Neural progenitor cell (in vitro differentiated cells): Measurements from ENCODE around the gene ITGA4. TPM values are rescaled to one million over a fixed set of nuclear protein-coding genes. Genes with fewer than 3 reads are reported as not detected.

Source experiments
- DNase-seq: peaks from one replicate; pipeline ENCODE4 v3.0.0-alpha.2; 2016; ENCODE audit warnings: low spot score
- H2AFZ ChIP-seq: fragments of 200-600 bp; sonication (generic); replicated peaks from 2 replicates; pipeline ENCODE4 v1.6.1; 2016; ENCODE audit warnings: antibody characterized with exemption
- H3F3A ChIP-seq: fragments of 200-600 bp; sonication (generic); 2 replicates; pipeline ENCODE4 v1.6.1; 2016; ENCODE audit warnings: antibody characterized with exemption, low read depth
- H3K27ac ChIP-seq: fragments of 200-600 bp; sonication (generic); 2 replicates; pipeline ENCODE4 v1.5.1; 2016; ENCODE audit warnings: mild to moderate bottlenecking
- H3K27me3 ChIP-seq: fragments of 200-600 bp; sonication (generic); 2 replicates; pipeline ENCODE4 v1.6.1; 2016; ENCODE audit warnings: mild to moderate bottlenecking, moderate library complexity
- H3K36me3 ChIP-seq: fragments of 200-600 bp; sonication (generic); 2 replicates; pipeline ENCODE4 v1.5.1; 2016
- H3K4me1 ChIP-seq: fragments of 200-600 bp; sonication (generic); 2 replicates; pipeline ENCODE4 v1.6.1; 2016; ENCODE audit warnings: mixed run types
- H3K4me2 ChIP-seq: fragments of 200-600 bp; sonication (generic); 2 replicates; pipeline ENCODE4 v1.6.1; 2016
- H3K4me3 ChIP-seq: fragments of 200-600 bp; sonication (generic); 2 replicates; pipeline ENCODE4 v1.5.1; 2016
- H3K79me2 ChIP-seq: fragments of 200-600 bp; sonication (generic); 2 replicates; pipeline ENCODE4 v1.6.1; 2016; ENCODE audit warnings: low read depth
- H3K9ac ChIP-seq: fragments of 200-600 bp; sonication (generic); 2 replicates; pipeline ENCODE4 v1.6.1; 2016
- H3K9me3 ChIP-seq: fragments of 200-600 bp; sonication (generic); 2 replicates; pipeline ENCODE4 v1.5.1; 2016; ENCODE audit warnings: low read depth
- H4K20me1 ChIP-seq: fragments of 200-600 bp; sonication (generic); 2 replicates; pipeline ENCODE4 v1.6.1; 2016; ENCODE audit warnings: low read depth
- H3K27ac Mint-ChIP-seq: 3 replicates; pipeline ENCODE4 v1.8.0; 2021; ENCODE audit warnings: mixed read lengths
- H3K27me3 Mint-ChIP-seq: 2 replicates; pipeline ENCODE4 v1.8.0; 2022; ENCODE audit warnings: low read depth, mild to moderate bottlenecking, inconsistent platforms, moderate library complexity, mixed read lengths; ENCODE audit not compliant: insufficient read depth
- H3K36me3 Mint-ChIP-seq: 3 replicates; pipeline ENCODE4 v1.8.0; 2021; ENCODE audit warnings: mixed read lengths
- H3K4me1 Mint-ChIP-seq: 3 replicates; pipeline ENCODE4 v1.8.0; 2021; ENCODE audit warnings: mixed read lengths
- H3K4me3 Mint-ChIP-seq: 3 replicates; pipeline ENCODE4 v1.8.0; 2021; ENCODE audit warnings: mild to moderate bottlenecking, moderate library complexity, mixed read lengths
- H3K9me3 Mint-ChIP-seq: 3 replicates; pipeline ENCODE4 v1.8.0; 2020; ENCODE audit warnings: mixed read lengths
- CTCF ChIP-seq: fragments of 200-600 bp; sonication (generic); IDR thresholded peaks from 2 replicates; pipeline ENCODE4 v1.5.1; 2017; ENCODE audit warnings: antibody characterized with exemption, mild to moderate bottlenecking
- EZH2 ChIP-seq: fragments of 200-600 bp; sonication (generic); IDR thresholded peaks from 2 replicates; pipeline ENCODE4 v1.6.1; 2017; ENCODE audit warnings: antibody characterized with exemption, mild to moderate bottlenecking, moderate library complexity
- EZH2phosphoT487 ChIP-seq: fragments of 200-600 bp; sonication (generic); IDR thresholded peaks from 2 replicates; pipeline ENCODE4 v1.6.1; 2017; ENCODE audit warnings: antibody characterized with exemption
- total RNA-seq: library from RNA; depleted of rRNA; stranded (reverse); fragments of >200 nt; gene quantifications from 2 replicates; pipeline ENCODE4 v1.2.3, GENCODE V29; 2015; ENCODE audit warnings: low replicate concordance

ITGA4 gene
- total RNA-seq, 1 donor from 2014 or later, result 10.2 TPM

DNA sequence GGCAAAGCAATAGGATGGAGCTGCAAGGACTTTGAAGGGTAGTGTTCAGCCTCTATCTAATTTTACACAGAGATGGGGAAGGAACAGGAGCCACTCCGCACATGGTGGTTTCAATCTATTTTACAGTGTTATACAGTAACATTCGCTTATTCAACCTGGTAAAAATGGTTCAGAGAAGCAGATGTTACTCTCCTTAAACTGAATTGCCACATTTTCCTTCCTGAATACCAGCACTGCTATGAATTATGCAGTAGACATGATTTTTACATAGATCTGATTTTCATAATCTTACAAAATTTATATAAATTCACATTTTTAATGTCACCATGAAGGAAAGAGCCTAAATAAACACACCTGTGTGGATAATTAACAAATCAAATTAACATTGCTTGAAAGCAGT lies 85.0 kb downstream of the ITGA4 start:
- Mint-ChIP-seq H3K27me3 (no peaks in the 10 kb centered on the region), H3K9me3 (no peaks in the 10 kb centered on the region), H3K4me1 (no peaks in the 10 kb centered on the region), H3K4me3 (no peak overlapping the region), H3K36me3 (peaks cover 2% of the 10 kb centered on the region), H3K27ac (no peak overlapping the region)
- Histone ChIP-seq H4K20me1 (no peaks in the 10 kb centered on the region), H2AFZ (no peak overlapping the region), H3F3A (no peaks in the 10 kb centered on the region), H3K9ac (no peak overlapping the region), H3K9me3 (no peaks in the 10 kb centered on the region), H3K27ac (no peak overlapping the region), H3K4me2 (no peak overlapping the region), H3K4me3 (no peak overlapping the region), H3K36me3 (no peaks in the 10 kb centered on the region), H3K79me2 (no peaks in the 10 kb centered on the region), H3K4me1 (no peaks in the 10 kb centered on the region), H3K27me3 (no peaks in the 10 kb centered on the region)
- TF ChIP-seq EZH2phosphoT487, result no peak
- TF ChIP-seq EZH2, result no peak
- no peak for TF ChIP-seq CTCF
- no peak for DNase-seq

- Mint-ChIP-seq H3K9me3 (no peaks in the 10 kb centered on the region), H3K27me3 (no peaks in the 10 kb centered on the region), H3K36me3 (no peaks in the 10 kb centered on the region), H3K4me1 (no peaks in the 10 kb centered on the region), H3K4me3 (no peak overlapping the region), H3K27ac (no peak overlapping the region)
- Histone ChIP-seq H3F3A (no peaks in the 10 kb centered on the region), H4K20me1 (no peaks in the 10 kb centered on the region), H3K9me3 (no peaks in the 10 kb centered on the region), H3K27me3 (no peaks in the 10 kb centered on the region), H3K27ac (no peak overlapping the region), H3K4me2 (no peak overlapping the region), H3K9ac (no peak overlapping the region), H3K4me1 (no peaks in the 10 kb centered on the region), H3K79me2 (no peaks in the 10 kb centered on the region), H3K36me3 (no peaks in the 10 kb centered on the region), H2AFZ (no peak overlapping the region), H3K4me3 (no peak overlapping the region)
- TF ChIP-seq CTCF, result no peak
- TF ChIP-seq EZH2phosphoT487, result no peak
- TF ChIP-seq EZH2, result no peak
- no peak for DNase-seq
These were observed 88.9 kb downstream of the ITGA4 start for GRCh38 chr2:181546086-181546485.

GRCh38 chr2:181552808-181553207 lies 95.6 kb downstream of the ITGA4 start:
- Histone ChIP-seq H3K36me3 (no peaks in the 10 kb centered on the region), H3K9me3 (no peaks in the 10 kb centered on the region), H3K4me2 (no peak overlapping the region), H3K4me1 (no peaks in the 10 kb centered on the region), H3K27ac (no peak overlapping the region), H3K79me2 (no peaks in the 10 kb centered on the region), H3K27me3 (no peaks in the 10 kb centered on the region), H3F3A (no peaks in the 10 kb centered on the region), H3K9ac (no peak overlapping the region), H4K20me1 (no peaks in the 10 kb centered on the region), H3K4me3 (no peak overlapping the region), H2AFZ (no peak overlapping the region)
- TF ChIP-seq CTCF, result no peak
- no peak for TF ChIP-seq EZH2
- no peak for TF ChIP-seq EZH2phosphoT487
- peaks cover 10% of the 10 kb centered on the region for H3K4me1 Mint-ChIP-seq
- H3K27me3 Mint-ChIP-seq, result peaks cover 2% of the 10 kb centered on the region
- H3K4me3 Mint-ChIP-seq, result no peak overlapping the region
- no peaks in the 10 kb centered on the region for H3K36me3 Mint-ChIP-seq
- no peaks in the 10 kb centered on the region for H3K9me3 Mint-ChIP-seq
- H3K27ac Mint-ChIP-seq, result no peak overlapping the region
- DNase-seq, result no peak

- H3K9me3 Mint-ChIP-seq, result no peaks in the 10 kb centered on the region
- no peak for DNase-seq
- no peaks in the 10 kb centered on the region for H3K36me3 Mint-ChIP-seq
- H3K4me3 ChIP-seq, result no peak overlapping the region
- no peak overlapping the region for H3K9ac ChIP-seq
- no peak overlapping the region for H3K27ac Mint-ChIP-seq
- H3K27ac ChIP-seq, result no peak overlapping the region
- H3K9me3 ChIP-seq, result no peaks in the 10 kb centered on the region
- no peaks in the 10 kb centered on the region for H3K4me1 ChIP-seq
- H3K4me1 Mint-ChIP-seq, result peaks cover 10% of the 10 kb centered on the region
- H3K4me2 ChIP-seq, result no peak overlapping the region
- H3K27me3 Mint-ChIP-seq, result peaks cover 2% of the 10 kb centered on the region
- H3K27me3 ChIP-seq, result no peaks in the 10 kb centered on the region
- TF ChIP-seq CTCF (no peak), EZH2phosphoT487 (no peak), EZH2 (no peak)
- H3K4me3 Mint-ChIP-seq, result no peak overlapping the region
- H3K36me3 ChIP-seq, result no peaks in the 10 kb centered on the region
- no peaks in the 10 kb centered on the region for H4K20me1 ChIP-seq
- H3F3A ChIP-seq, result no peaks in the 10 kb centered on the region
- no peaks in the 10 kb centered on the region for H3K79me2 ChIP-seq
- no peak overlapping the region for H2AFZ ChIP-seq
These were observed 96.1 kb downstream of the ITGA4 start for GRCh38 chr2:181553244-181553643.
